ENCODE results near the gene ASPDH. TPM values are rescaled to one million over a fixed set of nuclear protein-coding genes. Genes with fewer than 3 reads are reported as not detected.
"Not testable (repeated sequence)": the region's sequence is repeated elsewhere in the genome, so short reads cannot be mapped to it uniquely, and the experiment has no call there.

The ASPDH gene
- polyA plus RNA-seq, 3 donors: not detected

GRCh38 chr19:50475101-50475568, 38.6 kb downstream of the ASPDH start:
- Mint-ChIP-seq H3K9me3 (peaks cover 0 to 15% (median 0%) of the 10 kb centered on the region in 7 donors), H3K36me3 (peaks cover 19 to 27% of the 10 kb centered on the region in 2 donors), H3K4me1 (peaks cover 14% of the 10 kb centered on the region), H3K4me3 (no peak overlapping the region), H3K27ac (peak overlapping the region in 5 of 7 donors; percentile 17 to 88 (median 55)), H3K27me3 (ENCODE audit: low read depth in 3 of 3) (peaks cover 0 to 8% (median 6%) of the 10 kb centered on the region in 3 donors)
- Histone ChIP-seq H3K79me2 (ENCODE audit: insufficient read depth, low read length) (peaks cover 29% of the 10 kb centered on the region), H3K27ac (ENCODE audit: low read depth in 1 of 2, low read length in 2 of 2) (no peak overlapping the region), H3K9me3 (replicated peaks in 1 of 2; ENCODE audit: control insufficient read depth in 1 of 2, insufficient read depth in 1 of 2, low read length in 2 of 2) (no peaks in the 10 kb centered on the region), H3K4me2 (replicated peaks; ENCODE audit: extremely low read depth, low read length, poor library complexity, severe bottlenecking) (no peak overlapping the region), H3K36me3 (replicated peaks in 1 of 2; ENCODE audit: control insufficient read depth in 1 of 2, insufficient read depth in 2 of 2, low read length in 2 of 2) (peaks cover 14 to 25% of the 10 kb centered on the region in 2 donors), H3K4me1 (ENCODE audit: control insufficient read depth in 1 of 2, insufficient read depth in 2 of 2, low read length in 2 of 2) (peaks cover 11 to 12% of the 10 kb centered on the region in 2 donors), H3K9ac (ENCODE audit: insufficient read depth, low read length, poor library complexity, severe bottlenecking) (no peak overlapping the region), H4K20me1 (ENCODE audit: insufficient read depth, low read length) (peaks cover 27% of the 10 kb centered on the region), H3K4me3 (replicated peaks in 1 of 3; ENCODE audit: low read depth in 2 of 3, low read length in 3 of 3) (no peak overlapping the region), H2AFZ (ENCODE audit: insufficient read depth, low read depth, low read length, poor library complexity, severe bottlenecking) (no peak overlapping the region), H3K27me3 (ENCODE audit: control insufficient read depth in 2 of 2, insufficient read depth in 2 of 2, low read length in 2 of 2) (no peaks in the 10 kb centered on the region)
- no peak for TF ChIP-seq CTCF (IDR thresholded peaks at IDR 0.05)
- WGBS (ENCODE audit: insufficient coverage): 96% methylated on average over 11 of the region's 12 CpGs
- intact Hi-C loops (cut with micrococcal nuclease): no loop called here
- DNase-seq: no peak

GRCh38 chr19:50473336-50473735, 40.4 kb downstream of the ASPDH start:
- H3K4me3 ChIP-seq (replicated peaks in 1 of 3; ENCODE audit: low read depth in 2 of 3, low read length in 3 of 3); H3K27me3 ChIP-seq (ENCODE audit: control insufficient read depth in 2 of 2, insufficient read depth in 2 of 2, low read length in 2 of 2); H3K4me3 Mint-ChIP-seq; H2AFZ ChIP-seq (ENCODE audit: insufficient read depth, low read depth, low read length, poor library complexity, severe bottlenecking); H3K4me2 ChIP-seq (replicated peaks; ENCODE audit: extremely low read depth, low read length, poor library complexity, severe bottlenecking); H3K9ac ChIP-seq (ENCODE audit: insufficient read depth, low read length, poor library complexity, severe bottlenecking); DNase-seq; H3K27ac ChIP-seq (ENCODE audit: low read depth in 1 of 2, low read length in 2 of 2); intact Hi-C loops (cut with micrococcal nuclease); H3K36me3 ChIP-seq (replicated peaks in 1 of 2; ENCODE audit: control insufficient read depth in 1 of 2, insufficient read depth in 2 of 2, low read length in 2 of 2); H3K9me3 ChIP-seq (replicated peaks in 1 of 2; ENCODE audit: control insufficient read depth in 1 of 2, insufficient read depth in 1 of 2, low read length in 2 of 2): not testable (repeated sequence)
- Mint-ChIP-seq H3K4me1 (peaks cover 14% of the 10 kb centered on the region), H3K27ac (peak overlapping the region in 1 of 7 donors; percentile 52), H3K36me3 (peaks cover 9 to 11% of the 10 kb centered on the region in 2 donors), H3K27me3 (ENCODE audit: low read depth in 3 of 3) (peaks cover 5 to 11% (median 7%) of the 10 kb centered on the region in 3 donors), H3K9me3 (peaks cover 0 to 11% (median 0%) of the 10 kb centered on the region in 7 donors)
- no CpG with 5 or more reads among the region's 3 CpGs for WGBS (ENCODE audit: insufficient coverage)
- peaks cover 20% of the 10 kb centered on the region for H3K79me2 ChIP-seq (ENCODE audit: insufficient read depth, low read length)
- peaks cover 11 to 12% of the 10 kb centered on the region in 2 donors for H3K4me1 ChIP-seq (ENCODE audit: control insufficient read depth in 1 of 2, insufficient read depth in 2 of 2, low read length in 2 of 2)
- H4K20me1 ChIP-seq (ENCODE audit: insufficient read depth, low read length): peaks cover 11% of the 10 kb centered on the region
